CD4-positive, alpha-beta T cell treated with Interleukin-21 for 1 hour (primary cell): ENCODE data around the gene DEPP1.

Experiments used
- DNase-seq: peaks from one replicate; pipeline ENCODE4 v3.0.0-alpha.2; 2020

The DEPP1 gene

DNA sequence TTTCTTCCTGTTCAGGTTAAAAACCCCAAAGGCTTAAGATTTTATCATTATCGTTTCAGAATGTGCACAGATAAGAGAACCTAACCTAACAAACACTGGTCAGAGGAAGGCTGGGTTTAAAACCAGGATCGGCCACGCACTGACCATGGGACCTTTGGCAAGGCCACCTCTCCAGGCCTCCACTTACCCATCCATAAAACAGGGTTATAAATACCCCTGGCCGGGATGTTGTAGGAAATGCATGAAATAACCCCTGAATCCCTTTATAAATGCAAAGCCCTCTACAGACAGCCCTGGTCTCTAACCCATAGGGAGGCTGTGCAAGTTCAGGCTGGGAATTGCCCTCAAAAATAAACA, 418 bp downstream of the DEPP1 start:
- no peak for DNase-seq

DNA sequence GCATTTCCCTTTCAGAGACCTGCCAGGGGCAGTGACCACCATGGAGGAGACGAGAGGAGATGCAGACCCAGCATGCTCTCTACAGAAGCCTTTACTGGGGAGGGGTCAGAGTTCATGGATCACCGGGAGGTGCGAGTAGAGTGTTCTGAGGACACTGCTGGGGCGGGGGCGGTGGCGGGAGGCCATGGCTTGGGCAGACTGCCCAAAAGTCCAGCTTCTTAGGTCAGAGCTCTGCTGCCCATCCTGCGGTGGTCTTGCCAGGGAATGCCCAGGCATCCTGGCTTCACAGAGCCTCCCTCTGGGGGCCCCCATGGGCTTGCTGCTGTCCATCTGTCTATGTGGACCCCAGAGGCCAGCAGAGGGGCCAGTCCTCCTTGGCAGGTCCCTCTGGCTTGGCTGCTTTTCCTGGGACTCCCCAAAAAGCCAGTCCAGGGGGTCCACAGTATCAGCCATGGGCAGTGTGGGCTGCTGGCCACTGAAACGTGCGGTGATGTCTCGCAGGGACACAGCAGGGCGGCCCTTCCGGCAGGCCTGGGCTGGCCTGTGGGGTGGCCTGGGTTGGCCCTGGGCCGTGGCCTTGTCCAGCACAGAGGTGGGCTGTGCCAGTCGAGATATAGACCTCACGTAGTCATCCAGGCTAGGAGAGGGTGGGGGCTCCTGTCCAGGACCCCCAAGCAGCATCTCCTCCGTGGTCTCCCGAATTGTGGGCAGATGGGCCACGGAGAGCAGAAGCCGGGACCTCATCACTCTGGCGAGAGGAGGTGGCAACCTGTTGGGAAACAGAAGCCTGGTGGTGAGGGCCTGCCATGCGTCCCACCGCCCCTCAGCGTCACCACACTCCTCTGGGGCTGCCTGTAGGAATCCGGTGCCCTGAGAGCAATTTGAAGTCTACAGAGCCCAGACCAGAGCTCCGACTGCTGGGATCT, 1.1 kb downstream of the DEPP1 start:
- no peak for DNase-seq

DNA sequence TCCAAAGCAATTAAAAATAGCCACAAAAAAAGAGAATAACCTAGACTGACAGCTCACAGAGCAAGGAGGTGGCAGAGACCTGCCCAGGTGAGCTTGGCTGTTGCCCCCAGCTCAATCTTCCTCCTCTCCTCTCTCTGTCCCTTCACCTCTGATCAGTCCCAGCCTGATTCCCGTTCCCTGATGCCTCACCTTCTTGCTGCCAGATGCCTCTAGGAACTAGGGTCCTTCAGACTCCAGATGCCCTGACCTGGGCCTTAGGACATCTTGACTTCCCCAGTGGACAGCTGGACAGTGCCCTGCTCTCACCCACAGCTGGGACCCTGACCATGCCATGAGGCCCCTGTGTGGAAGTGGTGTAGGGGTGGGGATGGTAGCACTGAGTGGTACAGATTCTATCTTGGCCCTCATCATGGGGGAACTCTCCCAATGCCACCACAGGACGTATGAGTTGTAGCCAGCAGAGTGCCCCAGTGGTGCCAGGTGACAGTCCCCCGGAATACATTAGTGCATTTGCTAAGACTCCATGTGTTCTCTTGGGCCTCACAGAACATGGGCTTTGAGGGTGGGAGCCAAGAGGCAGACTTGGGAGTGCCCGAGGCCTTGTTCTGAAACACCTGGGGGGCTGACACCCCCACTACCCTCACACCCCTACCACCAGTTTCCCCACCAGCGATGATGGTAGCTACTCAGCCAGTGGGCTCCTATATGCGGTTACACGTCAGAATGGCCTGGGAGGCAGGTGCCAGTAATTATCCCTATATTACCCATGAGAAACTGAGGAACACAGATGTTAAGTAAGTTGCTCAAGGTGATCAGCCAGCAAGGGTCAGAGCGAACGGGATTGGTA, 2.0 kb downstream of the DEPP1 start:
- no peak for DNase-seq

DNA sequence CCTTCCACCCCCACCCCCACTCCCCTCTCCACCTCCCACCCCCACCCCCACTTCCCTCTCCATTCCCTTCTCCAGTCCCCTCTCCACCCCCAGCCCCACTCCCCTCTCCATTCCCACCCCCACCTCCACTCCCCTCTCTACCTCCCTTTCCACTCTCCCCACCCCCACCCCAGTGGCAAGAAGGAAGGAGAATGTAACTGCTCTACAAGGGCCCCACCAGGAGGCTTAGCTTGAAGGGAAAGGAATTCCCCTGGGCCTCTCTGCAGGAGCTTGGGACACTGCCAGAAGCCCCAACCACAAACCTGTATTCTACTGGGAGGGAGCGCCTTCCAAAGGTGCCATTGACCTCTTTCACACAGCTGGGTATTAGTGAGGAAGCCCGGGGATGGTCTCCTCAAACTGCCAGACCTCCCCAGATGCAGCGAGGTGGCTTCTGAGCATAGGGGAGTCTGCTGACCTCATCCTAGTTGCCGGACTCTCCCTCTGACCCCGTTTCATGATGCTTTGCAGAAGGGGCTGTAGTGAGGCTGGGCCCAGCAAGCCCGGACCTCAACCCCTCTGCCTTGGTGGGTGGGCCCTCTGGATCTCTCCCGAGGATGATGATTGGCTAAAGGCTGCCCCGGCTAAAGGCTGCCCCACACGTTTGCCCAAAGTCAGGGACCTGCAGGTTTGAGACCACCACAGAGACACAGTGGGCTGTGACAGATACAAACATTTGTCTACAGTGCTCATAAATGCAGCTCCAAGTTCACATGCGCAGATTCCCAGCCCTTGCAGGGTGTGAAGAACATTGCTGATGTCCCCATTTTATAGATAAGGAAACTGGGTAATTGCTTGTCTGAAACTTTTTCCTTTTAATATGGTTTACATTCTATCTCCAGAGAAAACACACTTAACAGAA, 2.9 kb downstream of the DEPP1 start:
- no peak for DNase-seq

DNA sequence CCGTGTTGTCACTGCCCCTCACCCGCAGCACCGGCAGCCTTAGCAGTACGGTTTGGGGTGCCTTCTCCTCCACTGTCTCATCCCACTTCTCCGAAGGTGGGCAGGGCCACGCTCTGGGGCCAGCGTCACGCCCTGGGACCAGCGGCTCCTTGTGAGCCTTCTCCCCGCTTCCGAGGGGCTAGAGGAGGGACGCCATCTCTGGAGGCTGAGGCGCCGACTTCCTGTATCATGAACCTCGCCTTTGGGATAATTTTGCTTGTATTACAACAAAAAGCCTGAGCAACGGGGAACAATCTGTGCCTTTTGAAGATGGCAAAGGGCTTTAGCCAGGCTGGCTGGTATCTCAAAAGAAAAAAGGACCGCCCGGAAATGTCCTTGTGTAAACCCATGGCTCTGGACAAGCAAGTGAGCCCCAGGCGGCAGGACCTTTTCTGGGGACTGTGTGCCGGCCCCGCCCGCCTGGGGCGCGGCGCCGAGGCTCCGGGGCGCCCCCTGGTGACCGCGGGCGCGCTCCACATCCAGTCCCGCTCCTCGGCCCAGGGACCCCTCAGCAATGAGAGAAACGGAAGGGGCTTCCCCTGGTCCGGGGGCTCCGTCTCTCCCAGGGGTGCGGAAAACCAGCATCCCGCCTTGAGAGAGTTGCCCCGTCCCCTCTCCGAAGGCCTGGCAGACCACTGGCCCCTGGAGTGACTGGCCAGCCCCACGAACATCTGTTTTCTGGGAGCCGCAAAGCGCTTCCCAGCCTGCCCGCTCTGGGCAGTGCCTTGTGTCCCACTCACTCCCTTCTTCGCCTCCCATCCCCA, 3.8 kb downstream of the DEPP1 start:
- peak; percentile 70 for DNase-seq

DNA sequence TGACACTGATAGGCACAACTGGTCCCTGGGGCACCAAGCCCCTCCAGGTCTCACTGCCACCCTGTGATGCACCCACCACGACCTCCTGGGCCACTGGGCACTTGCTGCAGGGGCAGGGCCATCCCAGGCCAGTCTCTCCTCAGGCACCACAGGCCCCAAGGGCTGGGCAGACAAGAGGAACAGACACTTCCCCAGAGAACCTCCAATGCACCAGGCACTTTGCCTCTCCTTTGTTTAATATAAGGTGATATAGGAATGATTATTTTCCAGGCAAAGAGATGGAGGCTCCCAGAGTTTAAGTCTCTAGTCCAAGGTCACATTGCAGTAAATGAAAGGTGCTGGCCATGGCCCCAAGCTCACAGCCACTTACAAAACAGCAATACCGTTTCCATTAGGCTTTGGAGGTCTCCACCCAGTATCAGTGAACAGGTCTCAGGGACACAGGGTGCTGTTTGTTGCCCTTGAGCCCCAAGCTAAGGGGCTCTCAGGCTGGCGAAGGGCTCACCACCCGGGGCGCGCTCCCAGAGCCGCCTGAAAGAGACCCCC, 4.5 kb downstream of the DEPP1 start:
- no peak for DNase-seq

DNA sequence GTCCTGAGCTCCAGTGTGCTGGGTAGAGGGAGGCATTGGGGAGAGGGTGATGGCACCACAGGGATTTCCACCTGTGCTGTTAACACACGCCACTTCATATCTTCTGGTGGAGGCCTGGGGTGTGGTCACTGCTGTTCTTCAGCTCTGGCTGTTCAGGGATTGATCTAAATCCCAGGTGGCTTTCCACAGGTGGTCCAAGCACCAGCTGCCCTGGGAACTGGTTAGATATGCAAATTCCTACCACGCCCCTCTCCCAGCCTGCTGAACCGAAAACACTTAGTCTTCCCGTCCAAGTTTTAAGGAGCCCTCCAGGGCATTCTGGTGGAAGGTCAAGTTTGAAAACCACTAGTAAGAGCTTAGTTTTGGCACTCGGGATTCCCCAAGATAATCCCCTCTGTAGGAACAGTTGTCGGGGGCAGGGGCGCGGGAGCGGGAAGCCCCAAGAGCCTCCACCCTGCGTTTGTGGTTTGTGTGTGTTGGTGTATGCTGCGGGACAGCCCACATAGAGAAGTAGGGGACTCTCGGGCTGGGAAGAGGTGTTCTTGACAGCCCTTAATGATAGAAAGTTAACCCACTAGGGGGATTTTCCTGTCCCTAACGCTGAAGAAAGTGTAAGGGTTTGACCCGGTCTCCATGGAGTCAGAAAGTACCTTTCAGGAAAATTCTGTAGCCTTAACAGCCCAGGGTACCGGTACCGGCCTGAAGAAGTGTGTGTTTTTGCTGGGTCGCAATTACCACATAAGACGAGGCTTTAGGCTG, 5.1 kb downstream of the DEPP1 start:
- no peak for DNase-seq

DNA sequence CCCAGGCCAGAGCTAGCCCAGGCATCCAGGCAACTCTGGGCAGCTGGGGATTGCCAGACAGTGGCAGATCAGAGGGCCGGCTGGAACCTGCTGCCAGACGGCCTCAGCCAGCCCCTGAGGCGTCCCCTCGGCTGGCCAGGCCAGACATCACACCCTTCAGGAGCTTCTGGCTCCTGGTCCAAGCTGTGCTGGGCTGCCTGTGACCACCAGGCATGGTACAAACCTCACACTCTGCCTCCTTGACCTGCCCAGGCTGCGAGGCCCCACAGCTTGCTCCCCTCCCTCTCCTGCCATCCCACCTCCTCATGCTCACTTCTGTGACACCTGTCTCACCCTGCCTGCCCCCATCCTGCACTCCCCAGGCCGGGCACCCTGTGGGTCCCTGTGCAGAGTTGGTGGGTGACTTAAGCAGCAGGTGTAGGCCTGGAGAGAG, 5.7 kb downstream of the DEPP1 start:
- no peak for DNase-seq

DNA sequence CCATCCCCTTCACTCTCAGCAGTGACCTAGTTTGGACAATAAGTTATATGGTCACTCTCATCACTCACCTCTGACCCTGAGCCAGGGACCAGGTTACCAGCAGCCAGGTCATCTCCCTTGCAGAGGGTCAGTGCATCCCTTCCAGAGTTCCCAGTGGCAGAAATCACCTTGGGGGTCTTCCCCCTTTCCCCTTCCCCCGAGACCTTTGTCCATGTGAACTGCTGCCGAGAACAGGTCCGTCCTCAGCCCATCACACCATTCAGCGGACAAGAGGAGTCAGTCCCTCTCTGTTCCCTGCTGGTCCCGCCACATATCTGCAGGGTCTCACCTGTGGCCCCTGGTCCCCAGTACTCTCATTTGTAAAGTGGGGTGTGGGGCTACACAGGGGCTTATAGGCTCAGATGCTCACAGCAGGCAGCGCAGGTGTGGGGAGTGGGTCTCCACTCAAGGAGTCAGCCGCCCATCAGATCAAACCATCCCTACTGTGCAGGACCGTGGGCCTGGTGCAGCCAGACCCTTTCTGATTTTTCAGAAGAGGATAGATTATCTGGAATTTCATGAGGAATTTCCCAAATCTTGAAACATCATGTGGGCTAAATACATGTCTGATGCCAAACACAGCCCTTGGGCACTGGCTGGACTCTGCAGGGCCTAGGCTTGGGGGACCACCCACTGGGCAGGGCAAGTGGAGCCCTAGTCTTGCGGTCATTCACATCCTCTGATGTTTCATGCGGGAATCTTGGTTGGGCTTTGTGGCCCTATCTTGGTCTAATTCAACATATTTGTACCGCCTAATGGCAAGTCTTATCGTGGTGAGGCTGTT, 6.5 kb downstream of the DEPP1 start:
- DNase-seq, result no peak

DNA sequence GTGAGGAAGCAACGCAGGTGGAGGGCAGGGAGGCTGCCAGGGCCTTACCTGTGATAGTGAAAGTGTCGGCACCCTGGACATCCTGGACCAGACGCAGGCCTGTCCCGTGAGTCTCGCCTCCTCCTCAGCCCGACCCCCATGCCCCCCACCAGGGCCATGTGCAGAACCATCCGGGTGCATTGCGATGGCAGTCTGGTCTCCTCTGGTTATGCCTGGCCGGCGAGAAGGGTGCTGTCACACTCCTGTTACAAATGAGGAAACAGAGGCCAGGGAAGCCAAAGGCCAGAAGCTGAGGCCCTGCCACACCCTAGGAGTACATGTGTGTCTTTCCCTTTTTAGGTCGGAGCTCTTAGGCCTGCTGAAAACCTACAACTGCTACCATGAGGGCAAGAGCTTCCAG, 7.2 kb downstream of the DEPP1 start:
- no peak for DNase-seq

DNA sequence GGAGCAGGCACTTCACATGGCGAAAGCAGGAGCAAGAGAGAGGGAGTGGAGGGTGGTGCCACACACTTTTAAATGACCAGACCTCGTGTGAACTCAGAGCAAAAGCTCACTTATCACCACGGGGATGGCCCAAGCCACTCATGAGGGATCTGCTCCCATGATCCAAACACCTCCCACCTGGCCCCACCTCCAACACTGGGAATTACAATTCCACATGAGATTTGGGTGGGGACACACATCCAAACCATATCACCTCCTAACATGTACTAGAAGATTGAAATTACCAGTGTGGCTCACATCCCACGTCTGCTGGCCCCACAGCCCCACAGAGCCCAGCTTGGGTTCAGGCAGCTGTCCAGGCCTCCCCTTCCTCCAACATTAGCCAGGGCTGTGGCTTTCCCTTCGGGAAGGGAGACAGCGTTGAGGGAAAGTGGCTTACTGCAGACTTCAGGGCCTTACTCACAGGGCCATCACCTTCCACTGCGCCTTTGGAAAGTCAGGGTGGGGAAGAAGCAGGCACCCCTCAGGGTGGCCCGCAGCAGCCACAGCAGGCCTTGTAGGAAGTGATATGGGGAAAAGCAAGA, 7.7 kb downstream of the DEPP1 start:
- no peak for DNase-seq

DNA sequence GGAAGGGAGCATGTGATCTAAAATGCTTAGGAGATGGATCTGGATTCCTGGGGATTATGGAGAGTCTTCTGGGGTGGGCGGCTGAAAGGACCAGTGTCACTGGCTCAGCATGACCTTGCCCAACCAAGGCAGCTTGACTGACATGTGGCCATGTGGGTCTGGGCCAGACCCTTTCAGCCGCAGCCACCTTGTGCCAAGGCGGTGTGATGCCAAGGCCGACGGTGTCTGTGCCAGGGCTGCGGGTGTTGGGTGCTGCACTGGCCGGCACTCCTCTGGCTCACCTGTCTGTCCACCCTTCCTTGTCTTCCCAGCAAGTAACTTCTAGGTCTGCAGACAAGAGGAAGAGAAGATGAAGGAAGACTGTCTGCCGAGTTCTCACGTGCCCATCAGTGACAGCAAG, 8.8 kb downstream of the DEPP1 start:
- DNase-seq, result no peak

DNA sequence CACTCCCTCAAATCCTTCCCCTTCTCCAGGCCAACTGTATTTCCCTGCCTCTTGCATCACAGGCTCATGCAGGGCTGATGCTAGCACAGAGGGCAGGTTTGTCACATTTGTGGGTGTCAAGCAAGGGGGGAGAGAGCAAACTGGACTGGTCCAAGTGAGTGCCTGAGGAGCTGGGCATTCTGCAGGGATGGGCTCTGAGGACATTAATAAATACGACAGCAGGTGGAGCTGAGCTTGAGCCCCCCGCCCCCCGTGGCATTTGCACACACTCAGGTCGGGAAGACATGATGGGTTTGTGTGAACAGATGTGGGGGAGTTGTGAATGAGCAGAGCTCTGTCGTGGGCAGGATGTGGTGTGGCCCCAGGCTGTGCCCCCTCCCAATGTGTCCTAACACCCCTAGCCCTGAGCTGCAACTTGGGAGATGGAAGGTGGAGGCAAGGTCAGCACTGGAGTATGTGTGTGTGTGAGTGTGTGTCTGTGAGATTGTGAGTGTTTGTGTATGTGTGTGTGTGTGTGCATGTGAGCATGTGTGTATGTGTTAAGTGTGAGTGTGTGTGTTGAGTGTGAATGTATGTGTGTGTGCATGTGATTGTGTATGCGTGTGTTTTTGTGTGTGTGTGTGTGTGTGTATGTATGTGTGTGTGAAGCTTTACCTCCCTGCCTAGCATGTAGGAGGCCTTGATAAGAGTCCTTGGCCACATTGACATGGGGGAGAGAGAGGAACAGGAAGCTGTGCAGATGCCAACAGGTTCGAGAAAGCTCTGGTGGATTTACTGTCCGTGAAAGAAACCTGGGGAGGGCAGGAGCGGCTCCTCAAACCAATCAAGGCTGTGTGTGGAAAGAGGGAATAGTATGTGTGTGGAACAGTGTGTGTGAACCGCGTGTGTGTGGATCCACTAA, 9.9 kb downstream of the DEPP1 start:
- DNase-seq, result peak; percentile 51

DNA sequence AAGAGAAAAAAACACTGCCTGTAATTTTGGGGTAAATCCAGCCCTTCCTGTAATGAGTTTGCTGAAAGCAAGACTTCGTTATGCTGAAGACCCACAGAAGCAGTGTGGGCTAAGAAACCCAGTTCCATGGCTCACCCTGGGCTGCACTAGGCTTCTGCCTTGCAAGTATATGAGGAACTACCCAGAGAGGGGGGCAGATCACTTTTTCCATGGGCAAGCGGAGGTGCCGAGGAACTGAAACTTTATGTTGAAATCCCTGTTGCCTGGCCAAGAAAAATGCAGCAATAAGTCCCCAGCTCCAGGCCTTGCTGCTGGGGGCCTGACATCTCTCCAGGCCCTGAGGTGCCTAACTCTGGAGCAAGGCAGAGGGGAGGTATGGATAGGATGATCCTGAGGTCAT, 10.5 kb downstream of the DEPP1 start:
- peak; percentile 21 for DNase-seq

DNA sequence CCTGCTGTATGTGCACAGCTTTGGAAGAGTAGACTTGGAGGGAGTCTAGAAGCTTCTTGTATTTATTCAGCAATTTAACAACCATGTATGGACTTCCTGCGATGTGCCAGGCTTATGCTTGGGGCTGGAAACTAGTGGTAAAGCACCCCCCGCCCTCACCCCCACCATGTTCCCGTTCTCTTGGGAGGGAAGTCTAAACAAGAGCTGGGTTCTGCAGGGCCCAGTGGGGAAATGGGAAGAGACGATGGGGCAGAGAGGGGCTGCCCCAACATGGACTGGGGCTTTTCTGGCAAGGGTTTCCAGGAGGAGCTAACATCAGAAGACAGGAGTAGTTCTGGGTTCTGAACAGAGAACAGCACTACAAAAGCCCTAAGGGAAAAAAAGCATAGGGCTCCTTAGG, 11.0 kb downstream of the DEPP1 start:
- DNase-seq, result no peak

DNA sequence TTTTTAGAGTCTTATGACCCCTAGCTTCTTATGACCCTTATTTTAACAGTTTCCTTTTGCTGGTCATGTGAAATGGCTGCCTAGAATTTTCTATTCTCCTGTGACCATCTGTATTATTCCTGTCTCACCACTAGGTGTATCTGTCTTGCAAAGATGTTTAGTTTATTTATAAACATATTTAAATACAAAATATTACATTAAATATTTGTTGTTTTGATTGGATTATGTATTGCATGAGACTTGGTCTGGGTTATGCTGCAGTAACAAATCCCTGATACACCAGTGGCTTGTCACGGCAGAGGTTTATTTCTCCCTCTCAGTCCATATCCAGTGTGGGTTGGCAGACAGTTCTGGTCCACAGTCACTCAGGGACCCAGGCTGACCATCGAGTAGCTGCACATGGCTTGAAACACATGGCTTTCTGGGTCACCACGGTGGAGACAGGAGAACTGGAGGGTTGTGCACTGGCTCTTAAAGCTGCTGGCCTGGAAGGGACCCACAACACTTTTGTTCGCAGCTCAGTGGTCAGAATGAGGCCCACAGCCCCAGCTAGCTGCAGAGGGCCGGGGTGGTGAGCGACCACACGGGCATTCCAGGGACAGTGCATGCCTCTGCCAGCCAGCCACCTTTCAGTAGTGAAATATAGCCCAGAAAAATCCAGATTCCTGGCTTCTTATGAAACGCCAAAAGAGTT, 11.6 kb downstream of the DEPP1 start:
- no peak for DNase-seq

DNA sequence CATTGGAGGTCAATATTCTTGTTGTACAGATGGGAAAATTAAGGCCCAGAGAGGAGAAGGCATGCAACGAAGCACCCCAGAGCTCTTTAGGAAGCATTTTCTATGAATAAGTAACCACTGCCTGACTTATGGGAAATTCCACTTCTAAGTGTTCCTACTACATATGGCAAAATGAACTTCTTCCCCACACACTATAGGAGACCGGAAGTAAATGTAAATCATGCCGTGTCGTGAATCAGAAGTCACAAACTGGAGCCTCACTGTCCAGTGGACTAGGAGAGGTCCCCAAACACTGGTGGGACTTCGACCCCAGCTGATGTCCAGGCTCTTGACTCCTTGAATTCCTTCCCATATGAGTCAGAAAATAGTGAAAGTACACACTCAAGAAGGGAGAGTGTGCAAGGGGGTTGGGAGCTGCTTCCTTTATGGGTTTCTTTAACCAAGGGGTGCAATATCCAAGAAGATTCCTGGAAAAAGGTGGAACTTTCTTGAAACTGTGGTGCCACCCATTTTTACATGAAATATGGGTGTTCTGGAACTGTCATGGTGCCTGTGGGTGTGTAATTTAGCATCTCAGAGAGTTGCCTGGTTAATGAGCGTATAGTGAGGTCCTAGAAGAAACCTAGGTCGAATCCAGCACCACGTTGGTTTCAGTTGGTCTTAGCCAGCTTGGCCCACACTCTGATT, 12.3 kb downstream of the DEPP1 start:
- DNase-seq, result no peak
